Peyer's patch (tissue), 4 donors: ENCODE results near the gene GLRX3.
"Not testable (repeated sequence)": the region's sequence is repeated elsewhere in the genome, so short reads cannot be mapped to it uniquely, and the experiment has no call there.

Experiments
- POLR2A ChIP-seq, 2 donors: fragments of 450-650 bp; IDR thresholded peaks; one replicate each; pipeline ENCODE4 v1.5.1; 2017; ENCODE audit warnings: antibody characterized with exemption in 2 of 2, mild to moderate bottlenecking in 2 of 2, moderate library complexity in 2 of 2
- TF ChIP-seq, protein P1 (sequence below), 6 experiments: fragments of 450-650 bp in 4 of 6; fragments of 200-600 bp in 2 of 6; sonication (generic) in 1 of 6; IDR thresholded peaks; one replicate each; pipeline ENCODE4 v1.5.1; 2017 to 2019; ENCODE audit warnings: antibody characterized with exemption in 6 of 6, mild to moderate bottlenecking in 3 of 6, moderate library complexity in 1 of 6

- TF ChIP-seq, protein P1, sequence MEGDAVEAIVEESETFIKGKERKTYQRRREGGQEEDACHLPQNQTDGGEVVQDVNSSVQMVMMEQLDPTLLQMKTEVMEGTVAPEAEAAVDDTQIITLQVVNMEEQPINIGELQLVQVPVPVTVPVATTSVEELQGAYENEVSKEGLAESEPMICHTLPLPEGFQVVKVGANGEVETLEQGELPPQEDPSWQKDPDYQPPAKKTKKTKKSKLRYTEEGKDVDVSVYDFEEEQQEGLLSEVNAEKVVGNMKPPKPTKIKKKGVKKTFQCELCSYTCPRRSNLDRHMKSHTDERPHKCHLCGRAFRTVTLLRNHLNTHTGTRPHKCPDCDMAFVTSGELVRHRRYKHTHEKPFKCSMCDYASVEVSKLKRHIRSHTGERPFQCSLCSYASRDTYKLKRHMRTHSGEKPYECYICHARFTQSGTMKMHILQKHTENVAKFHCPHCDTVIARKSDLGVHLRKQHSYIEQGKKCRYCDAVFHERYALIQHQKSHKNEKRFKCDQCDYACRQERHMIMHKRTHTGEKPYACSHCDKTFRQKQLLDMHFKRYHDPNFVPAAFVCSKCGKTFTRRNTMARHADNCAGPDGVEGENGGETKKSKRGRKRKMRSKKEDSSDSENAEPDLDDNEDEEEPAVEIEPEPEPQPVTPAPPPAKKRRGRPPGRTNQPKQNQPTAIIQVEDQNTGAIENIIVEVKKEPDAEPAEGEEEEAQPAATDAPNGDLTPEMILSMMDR (IDR thresholded peaks at IDR 0.05): not testable (repeated sequence)
- not testable (repeated sequence) for TF ChIP-seq POLR2A (IDR thresholded peaks at IDR 0.05)
These were observed 19.2 kb upstream of the GLRX3 start for GRCh38 chr10:130116942-130117341.
